Chondrocyte (in vitro differentiated cells): ENCODE measurements around the gene NRIP1. TPM values are rescaled to one million over a fixed set of nuclear protein-coding genes. Genes with fewer than 3 reads are reported as not detected.
A peak's percentile ranks its signal among the peaks of the same experiment; 100 is the strongest.

Experiments
- DNase-seq: peaks from one replicate; pipeline ENCODE4 v3.0.0; 2021; ENCODE audit warnings: mixed read lengths, low spot score
- H3K27ac Mint-ChIP-seq: one replicate; pipeline ENCODE4 v1.8.0; 2021; ENCODE audit warnings: mild to moderate bottlenecking, moderate library complexity, mixed read lengths; ENCODE audit not compliant: unreplicated experiment
- H3K27me3 Mint-ChIP-seq: 2 replicates; pipeline ENCODE4 v1.8.0; 2021; ENCODE audit warnings: low read depth, mixed read lengths
- H3K36me3 Mint-ChIP-seq: 2 replicates; pipeline ENCODE4 v1.8.0; 2021; ENCODE audit warnings: low read depth, mixed read lengths
- H3K4me1 Mint-ChIP-seq: 2 replicates; pipeline ENCODE4 v1.8.0; 2021; ENCODE audit warnings: low read depth, mild to moderate bottlenecking, mixed read lengths
- H3K4me3 Mint-ChIP-seq: one replicate; pipeline ENCODE4 v1.8.0; 2021; ENCODE audit warnings: mild to moderate bottlenecking, moderate library complexity, mixed read lengths; ENCODE audit not compliant: unreplicated experiment
- H3K9me3 Mint-ChIP-seq: 2 replicates; pipeline ENCODE4 v1.8.0; 2021; ENCODE audit warnings: low read depth, mixed read lengths
- total RNA-seq: library from RNA; stranded (reverse); gene quantifications from 3 replicates; pipeline ENCODE4 v1.2.1, GENCODE V29; 2021
- TF ChIP-seq, protein P1 (sequence below): fragments of 200-600 bp; sonication (generic); IDR thresholded peaks from 2 replicates; pipeline ENCODE4 v1.5.0; 2021; ENCODE audit warnings: antibody characterized with exemption, mild to moderate bottlenecking, moderate library complexity

Gene NRIP1
- total RNA-seq, 1 donor from 2014 or later: 22.6 TPM

DNA sequence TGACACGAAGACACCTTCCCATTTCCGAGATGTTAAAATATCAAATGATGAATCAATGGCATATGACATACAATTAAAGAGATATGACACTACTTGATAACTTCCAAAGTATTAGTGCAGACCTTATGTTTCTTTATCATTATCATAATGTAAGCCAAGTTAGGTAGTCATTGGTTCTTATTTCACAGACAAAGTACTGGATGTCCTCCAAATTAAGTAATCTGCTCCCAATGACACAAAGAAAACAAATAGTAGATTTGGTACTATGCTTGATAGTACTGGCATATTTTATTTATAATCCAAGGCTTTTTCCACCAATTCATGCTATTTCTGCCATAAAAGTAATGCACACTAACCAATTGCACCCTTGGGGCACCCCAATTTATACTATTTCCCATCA, 11.9 kb upstream of the NRIP1 start:
- DNase-seq: no peak
- Mint-ChIP-seq H3K36me3 (no peaks in the 10 kb centered on the region), H3K4me1 (no peaks in the 10 kb centered on the region), H3K27me3 (peaks cover 1% of the 10 kb centered on the region), H3K4me3 (no peak overlapping the region), H3K27ac (no peak overlapping the region), H3K9me3 (no peaks in the 10 kb centered on the region)
- TF ChIP-seq, protein P1, sequence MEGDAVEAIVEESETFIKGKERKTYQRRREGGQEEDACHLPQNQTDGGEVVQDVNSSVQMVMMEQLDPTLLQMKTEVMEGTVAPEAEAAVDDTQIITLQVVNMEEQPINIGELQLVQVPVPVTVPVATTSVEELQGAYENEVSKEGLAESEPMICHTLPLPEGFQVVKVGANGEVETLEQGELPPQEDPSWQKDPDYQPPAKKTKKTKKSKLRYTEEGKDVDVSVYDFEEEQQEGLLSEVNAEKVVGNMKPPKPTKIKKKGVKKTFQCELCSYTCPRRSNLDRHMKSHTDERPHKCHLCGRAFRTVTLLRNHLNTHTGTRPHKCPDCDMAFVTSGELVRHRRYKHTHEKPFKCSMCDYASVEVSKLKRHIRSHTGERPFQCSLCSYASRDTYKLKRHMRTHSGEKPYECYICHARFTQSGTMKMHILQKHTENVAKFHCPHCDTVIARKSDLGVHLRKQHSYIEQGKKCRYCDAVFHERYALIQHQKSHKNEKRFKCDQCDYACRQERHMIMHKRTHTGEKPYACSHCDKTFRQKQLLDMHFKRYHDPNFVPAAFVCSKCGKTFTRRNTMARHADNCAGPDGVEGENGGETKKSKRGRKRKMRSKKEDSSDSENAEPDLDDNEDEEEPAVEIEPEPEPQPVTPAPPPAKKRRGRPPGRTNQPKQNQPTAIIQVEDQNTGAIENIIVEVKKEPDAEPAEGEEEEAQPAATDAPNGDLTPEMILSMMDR: no peak

DNA sequence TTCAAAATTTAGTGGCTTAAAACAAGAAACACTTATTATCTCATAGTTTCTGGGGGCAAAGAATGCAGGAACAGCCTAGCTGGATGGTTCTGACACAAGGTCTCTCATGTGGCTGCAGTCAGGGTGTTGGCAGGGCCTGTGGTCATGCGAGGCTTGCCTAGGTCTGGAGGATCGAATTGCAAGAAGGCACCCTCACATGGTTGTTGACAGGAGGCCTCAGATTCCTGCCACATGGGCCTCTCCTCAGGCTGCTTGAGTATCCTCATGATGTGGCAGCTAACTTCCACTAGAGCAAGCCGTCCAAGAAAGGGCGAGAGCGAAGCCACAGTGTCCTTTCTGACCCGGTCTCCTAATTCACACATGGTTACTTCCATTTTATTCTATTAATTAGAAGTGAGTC, 6.2 kb upstream of the NRIP1 start:
- no peak for DNase-seq
- no peak overlapping the region for H3K27ac Mint-ChIP-seq
- H3K9me3 Mint-ChIP-seq: no peaks in the 10 kb centered on the region
- peaks cover 4% of the 10 kb centered on the region for H3K4me1 Mint-ChIP-seq
- TF ChIP-seq, protein P1: no peak
- no peak overlapping the region for H3K4me3 Mint-ChIP-seq
- no peaks in the 10 kb centered on the region for H3K36me3 Mint-ChIP-seq
- H3K27me3 Mint-ChIP-seq: no peaks in the 10 kb centered on the region

DNA sequence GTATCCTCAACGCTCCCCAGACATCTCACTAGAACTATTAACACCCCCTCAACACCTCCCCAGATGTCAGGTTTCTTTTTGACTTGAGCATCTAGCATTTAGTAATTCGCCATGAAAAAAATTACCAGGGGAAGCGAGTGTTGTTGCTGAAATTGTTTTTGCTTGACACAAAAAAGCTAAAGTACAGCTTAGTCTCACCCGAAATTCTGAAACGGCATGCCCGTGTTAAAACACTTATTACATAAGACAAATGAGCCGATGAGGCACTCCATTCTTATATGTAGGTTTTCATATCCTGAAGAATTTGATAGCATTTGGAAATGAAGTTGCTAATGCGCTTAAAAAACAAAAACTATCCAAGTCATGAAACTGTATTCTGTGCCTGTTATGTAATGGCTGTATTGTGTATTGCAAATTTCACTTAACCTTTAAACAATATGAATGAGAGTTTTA, 1.3 kb upstream of the NRIP1 start:
- Mint-ChIP-seq H3K4me1 (peaks cover 31% of the 10 kb centered on the region), H3K27me3 (no peaks in the 10 kb centered on the region), H3K36me3 (no peaks in the 10 kb centered on the region), H3K4me3 (peak overlapping the region; percentile 97), H3K27ac (peak overlapping the region; percentile 98), H3K9me3 (no peaks in the 10 kb centered on the region)
- TF ChIP-seq, protein P1: no peak
- DNase-seq: no peak

DNA sequence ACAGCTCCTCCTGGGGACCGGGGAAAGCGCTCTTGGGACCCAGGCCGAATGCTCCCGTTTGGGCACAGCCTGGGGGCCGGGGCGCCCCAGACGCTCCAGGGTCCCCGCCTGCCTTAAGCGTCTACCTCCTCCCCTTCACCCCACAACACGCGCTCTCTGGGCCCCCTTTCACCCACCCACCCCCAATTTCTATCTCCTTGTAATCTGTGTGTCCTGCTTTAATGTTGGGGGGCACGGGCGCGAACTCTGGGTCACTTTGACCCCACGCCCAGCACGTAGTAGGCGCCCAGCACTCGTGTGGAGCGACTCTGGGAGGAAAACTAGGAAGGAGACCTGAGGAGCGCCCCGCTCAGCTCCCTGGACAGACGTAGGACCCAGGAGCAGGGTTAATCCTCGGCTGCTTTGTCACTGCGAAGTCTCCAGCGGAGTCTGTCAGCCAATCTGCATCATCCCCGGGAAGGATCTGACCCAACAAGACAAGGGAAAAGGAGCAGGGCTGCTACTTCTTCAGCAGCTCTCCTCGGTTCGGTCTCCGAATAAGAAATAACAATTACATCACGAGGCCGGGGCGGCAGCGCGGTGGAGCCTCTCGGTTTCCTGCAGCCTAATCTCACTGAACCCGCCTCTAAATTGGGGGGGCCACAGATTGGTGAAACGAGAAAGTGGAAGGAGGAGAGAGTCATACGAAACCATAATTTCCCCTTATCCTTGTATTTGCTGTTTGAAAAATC, 757 bp upstream of the NRIP1 start:
- peak overlapping the region; percentile 98 for H3K27ac Mint-ChIP-seq
- DNase-seq: peak; percentile 79
- TF ChIP-seq, protein P1: peak; percentile 47
- H3K36me3 Mint-ChIP-seq: no peaks in the 10 kb centered on the region
- no peaks in the 10 kb centered on the region for H3K27me3 Mint-ChIP-seq
- H3K9me3 Mint-ChIP-seq: no peaks in the 10 kb centered on the region
- H3K4me1 Mint-ChIP-seq: peaks cover 37% of the 10 kb centered on the region
- peak overlapping the region; percentile 97 for H3K4me3 Mint-ChIP-seq

DNA sequence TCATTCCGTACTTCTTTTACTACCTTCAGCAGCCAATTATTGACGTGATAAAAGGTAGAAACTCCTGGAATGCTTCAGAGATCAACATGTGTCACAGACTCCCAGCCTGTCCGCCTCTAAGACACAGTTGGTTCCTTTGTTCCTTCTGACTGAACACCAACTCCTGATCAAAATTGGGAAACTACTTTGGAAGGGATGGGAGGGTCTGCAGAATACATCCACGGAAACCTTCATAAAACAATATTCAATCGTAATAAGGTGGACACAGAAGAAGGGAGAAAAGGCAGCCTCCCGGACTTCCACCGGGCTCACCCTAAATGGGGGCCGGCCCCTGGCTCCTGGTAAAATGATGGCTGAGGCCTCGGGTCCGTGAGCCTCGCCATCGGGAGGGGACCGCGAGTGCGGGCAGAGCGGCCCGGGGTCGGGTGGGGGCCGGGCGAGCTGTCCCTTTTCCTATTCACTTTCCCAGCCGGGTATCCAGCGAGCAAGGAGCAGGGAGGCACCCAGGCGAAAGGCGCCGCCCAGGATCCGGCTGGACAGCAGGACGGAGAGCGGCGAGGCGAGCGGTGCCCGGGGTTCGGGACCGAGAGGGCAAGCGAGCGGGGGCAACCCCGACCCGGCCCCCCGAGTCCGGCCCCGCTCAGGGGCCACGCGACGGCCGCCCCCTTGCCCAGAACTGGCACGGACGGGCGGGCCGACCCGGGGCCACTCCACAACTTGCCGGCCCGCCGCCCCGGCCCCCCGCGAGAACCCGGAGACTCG, 805 bp downstream of the NRIP1 start:
- Mint-ChIP-seq H3K9me3 (no peaks in the 10 kb centered on the region), H3K27me3 (no peaks in the 10 kb centered on the region), H3K36me3 (no peaks in the 10 kb centered on the region), H3K4me3 (peak overlapping the region; percentile 80), H3K4me1 (peaks cover 53% of the 10 kb centered on the region), H3K27ac (peak overlapping the region; percentile 83)
- TF ChIP-seq, protein P1: no peak
- DNase-seq: peak; percentile 94
